Activated naive CD8-positive, alpha-beta T cell treated with anti-CD3 and anti-CD28 coated beads, Interleukin-2, amount 50 U/mL, for 16 hours (primary cell): ENCODE data around the gene CHST6.
"Not testable (repeated sequence)": the region's sequence is repeated elsewhere in the genome, so short reads cannot be mapped to it uniquely, and the experiment has no call there.

Experiments used
- DNase-seq: peaks from one replicate; pipeline ENCODE4 v3.0.0-alpha.2; 2020; ENCODE audit warnings: low read depth, low spot score

The CHST6 gene

GRCh38 chr16:75495076-75495674, at the start of gene CHST6:
CHST6 (minus strand) TSS chr16:75495441; CDS start chr16:75479828, 15,613 bp downstream.
- DNase-seq = no peak

GRCh38 chr16:75542462-75542861, 47.2 kb upstream of the CHST6 start:
- DNase-seq = not testable (repeated sequence)

- no peak for DNase-seq
Observed at GRCh38 chr16:75541236-75541635, 46.0 kb upstream of the CHST6 start.

- DNase-seq = not testable (repeated sequence)
Observed at GRCh38 chr16:75538882-75539565, 43.8 kb upstream of the CHST6 start.

- DNase-seq = no peak
Observed at GRCh38 chr16:75537776-75538175, 42.5 kb upstream of the CHST6 start.

- DNase-seq = no peak
Observed at GRCh38 chr16:75535901-75536300, 40.7 kb upstream of the CHST6 start, which contains the start of gene CHST5. CHST5 (minus strand) TSS chr16:75536108; CDS start chr16:75530384, 5,724 bp downstream.

- DNase-seq = no peak
Observed at GRCh38 chr16:75535211-75535843, 40.1 kb upstream of the CHST6 start.

GRCh38 chr16:75534560-75535205, 39.4 kb upstream of the CHST6 start:
- no peak for DNase-seq

GRCh38 chr16:75532791-75533190, 37.5 kb upstream of the CHST6 start:
- DNase-seq = no peak

- DNase-seq = no peak
Observed at GRCh38 chr16:75532142-75532765, 37.0 kb upstream of the CHST6 start.

GRCh38 chr16:75529959-75530358, 34.7 kb upstream of the CHST6 start:
- DNase-seq = no peak

GRCh38 chr16:75529056-75529905, 34.0 kb upstream of the CHST6 start:
- DNase-seq = no peak

- DNase-seq = no peak
Observed at GRCh38 chr16:75527825-75528299, 32.6 kb upstream of the CHST6 start.

- DNase-seq = no peak
Observed at GRCh38 chr16:75526032-75526790, 31.0 kb upstream of the CHST6 start.

GRCh38 chr16:75519175-75519574, 23.9 kb upstream of the CHST6 start:
- DNase-seq = no peak

GRCh38 chr16:75516189-75516966, 21.1 kb upstream of the CHST6 start:
- DNase-seq = not testable (repeated sequence)

- DNase-seq = no peak
Observed at GRCh38 chr16:75514296-75514695, 19.1 kb upstream of the CHST6 start.

GRCh38 chr16:75506574-75506973, 11.3 kb upstream of the CHST6 start:
- DNase-seq = no peak

- no peak for DNase-seq
Observed at GRCh38 chr16:75506107-75506506, 10.9 kb upstream of the CHST6 start.
